Measurements from ENCODE around the gene GGN.

- TF ChIP-seq CTCF (conservative IDR thresholded peaks at IDR 0.05 in 1 of 2, IDR thresholded peaks at IDR 0.05 in 1 of 2; ENCODE audit: extremely low read depth in 1 of 2, insufficient read depth in 1 of 2, low read depth in 1 of 2, low read length in 2 of 2) (no peak), EZH2 (IDR thresholded peaks at IDR 0.05; ENCODE audit: borderline replicate concordance, low read length) (no peak)
Observed at GRCh38 chr19:38389957-38390924, 2.4 kb upstream of the GGN start.
